GM12878 (cell line): ENCODE measurements around the gene EIF2B5. TPM values are rescaled to one million over a fixed set of nuclear protein-coding genes. Genes with fewer than 3 reads are reported as not detected.

Experiments used
- CHD1 ChIP-seq: IDR thresholded peaks from 2 replicates; pipeline ENCODE4 v1.6.1; 2012; ENCODE audit warnings: low read depth, low read length, improper control_type of control experiment
- ETV6 ChIP-seq, 2 experiments: fragments of 450-650 bp in 1 of 2; IDR thresholded peaks in 1 of 2; conservative IDR thresholded peaks in 1 of 2; 2 replicates each; pipeline ENCODE4 v1.6.1; 2014; ENCODE audit warnings: antibody characterized with exemption in 1 of 2, borderline replicate concordance in 1 of 2, low read depth in 1 of 2, mild to moderate bottlenecking in 1 of 2, moderate library complexity in 1 of 2
- EZH2 ChIP-seq: IDR thresholded peaks from 2 replicates; pipeline ENCODE4 v1.6.1; 2012; ENCODE audit warnings: low read depth, mild to moderate bottlenecking, control low read depth, inconsistent platforms, low read length, borderline replicate concordance; ENCODE audit not compliant: control insufficient read depth
- FOXK2 ChIP-seq: fragments of 450-650 bp; IDR thresholded peaks from 2 replicates; pipeline ENCODE4 v1.6.1; 2017; ENCODE audit warnings: mild to moderate bottlenecking, moderate library complexity
- FOXM1 ChIP-seq: IDR thresholded peaks from 2 replicates; pipeline ENCODE4 v1.6.1; 2012; ENCODE audit warnings: low read depth, mild to moderate bottlenecking, inconsistent platforms, low read length, moderate library complexity
- IRF4 ChIP-seq: IDR thresholded peaks from 2 replicates; pipeline ENCODE4 v1.6.1; 2011; ENCODE audit warnings: low read depth, low read length
- LARP7 ChIP-seq: fragments of 450-650 bp; IDR thresholded peaks from 2 replicates; pipeline ENCODE4 v1.6.1; 2017; ENCODE audit warnings: mild to moderate bottlenecking
- MEF2A ChIP-seq: IDR thresholded peaks from 2 replicates; pipeline ENCODE4 v1.6.1; 2011; ENCODE audit warnings: low read depth, mild to moderate bottlenecking, low read length, moderate library complexity; ENCODE audit not compliant: insufficient read depth
- NBN ChIP-seq: fragments of 450-650 bp; IDR thresholded peaks from 2 replicates; pipeline ENCODE4 v1.6.1; 2016
- NFIC ChIP-seq: IDR thresholded peaks from 2 replicates; pipeline ENCODE4 v1.6.1; 2012; ENCODE audit warnings: low read depth, mild to moderate bottlenecking, inconsistent platforms, low read length, moderate library complexity
- NFXL1 ChIP-seq: fragments of 450-650 bp; IDR thresholded peaks from 2 replicates; pipeline ENCODE4 v1.6.1; 2017; ENCODE audit warnings: antibody characterized with exemption, mild to moderate bottlenecking, borderline replicate concordance
- RAD21 ChIP-seq: IDR thresholded peaks from 2 replicates; pipeline ENCODE4 v1.6.1; 2011; ENCODE audit warnings: mild to moderate bottlenecking, low read depth, low read length, moderate library complexity; ENCODE audit not compliant: insufficient read depth
- SMAD1 ChIP-seq: fragments of 450-650 bp; IDR thresholded peaks from 2 replicates; pipeline ENCODE4 v1.6.1; 2018; ENCODE audit warnings: mild to moderate bottlenecking, low read depth; ENCODE audit not compliant: partially characterized antibody
- SMC3 ChIP-seq: IDR thresholded peaks from 2 replicates; pipeline ENCODE4 v1.6.1; 2011; ENCODE audit warnings: low read length, improper control_type of control experiment, borderline replicate concordance
- SP1 ChIP-seq: IDR thresholded peaks from one replicate; pipeline ENCODE4 v1.6.1; 2011; ENCODE audit warnings: low read depth, low read length
- USF2 ChIP-seq: IDR thresholded peaks from 2 replicates; pipeline ENCODE4 v1.6.1; 2011; ENCODE audit warnings: low read depth, low read length, improper control_type of control experiment, borderline replicate concordance
- ZNF207 ChIP-seq: fragments of 450-650 bp; IDR thresholded peaks from 2 replicates; pipeline ENCODE4 v1.6.1; 2014; ENCODE audit warnings: antibody characterized with exemption, mild to moderate bottlenecking, borderline replicate concordance
- ZNF24 ChIP-seq: fragments of 450-650 bp; IDR thresholded peaks from 2 replicates; pipeline ENCODE4 v1.6.1; 2017; ENCODE audit warnings: antibody characterized with exemption, mild to moderate bottlenecking
- ZNF622 ChIP-seq: fragments of 450-650 bp; IDR thresholded peaks from 2 replicates; pipeline ENCODE4 v1.6.1; 2017; ENCODE audit warnings: mild to moderate bottlenecking, inconsistent platforms
- polyA plus RNA-seq, 11 experiments: library from polyadenylated mRNA; depleted of rRNA in 4 of 11; unstranded in 6 of 11; stranded (reverse) in 5 of 11; fragments of >200 nt; fragmentation: Nextera tagmentation in 4 of 11; fragmentation: Illumina TruSeq in 1 of 11; extraction: Ambion mirVana in 4 of 11; extraction: Trizol in 1 of 11; gene quantifications; 1 replicate in 1 of 11; 2 replicates in 10 of 11; pipeline versions ENCODE4 v1.2.1 to v1.2.3, GENCODE V29; 2011 to 2016; ENCODE audit warnings: inconsistent platforms in 2 of 11, missing spikeins in 2 of 11, low read depth in 1 of 11
- total RNA-seq, 4 experiments: library from RNA; depleted of rRNA in 3 of 4; stranded (reverse); fragments of >200 nt in 3 of 4; fragmentation: Illumina TruSeq in 1 of 4; extraction: Trizol in 1 of 4; gene quantifications; 2 replicates each; pipeline versions ENCODE4 v1.2.1 to v1.2.3, GENCODE V29; 2013 to 2021
- TF ChIP-seq, protein P1 (sequence below): IDR thresholded peaks from 2 replicates; pipeline ENCODE4 v1.6.1; 2011; ENCODE audit warnings: low read depth, mild to moderate bottlenecking, low read length, moderate library complexity, borderline replicate concordance; ENCODE audit errors: extremely low read depth
- TF ChIP-seq, protein P2 (sequence below): fragments of 450-650 bp; IDR thresholded peaks from 2 replicates; pipeline ENCODE4 v1.6.1; 2016; ENCODE audit warnings: mild to moderate bottlenecking
- TF ChIP-seq, protein P3 (sequence below): fragments of 450-650 bp; IDR thresholded peaks from 2 replicates; pipeline ENCODE4 v1.6.1; 2017; ENCODE audit warnings: borderline replicate concordance
- TF ChIP-seq, protein P4 (sequence below): fragments of 450-650 bp; IDR thresholded peaks from 2 replicates; pipeline ENCODE4 v1.6.1; 2018; ENCODE audit warnings: mild to moderate bottlenecking, low read depth, moderate library complexity; ENCODE audit not compliant: partially characterized antibody

The EIF2B5 gene
- total and polyA plus RNA-seq, 10 of the 15 experiments (the other 5 are each of a cell fraction or from before 2014, with no cell fraction given): 13.7 to 82.7 (median 52.2) TPM

DNA sequence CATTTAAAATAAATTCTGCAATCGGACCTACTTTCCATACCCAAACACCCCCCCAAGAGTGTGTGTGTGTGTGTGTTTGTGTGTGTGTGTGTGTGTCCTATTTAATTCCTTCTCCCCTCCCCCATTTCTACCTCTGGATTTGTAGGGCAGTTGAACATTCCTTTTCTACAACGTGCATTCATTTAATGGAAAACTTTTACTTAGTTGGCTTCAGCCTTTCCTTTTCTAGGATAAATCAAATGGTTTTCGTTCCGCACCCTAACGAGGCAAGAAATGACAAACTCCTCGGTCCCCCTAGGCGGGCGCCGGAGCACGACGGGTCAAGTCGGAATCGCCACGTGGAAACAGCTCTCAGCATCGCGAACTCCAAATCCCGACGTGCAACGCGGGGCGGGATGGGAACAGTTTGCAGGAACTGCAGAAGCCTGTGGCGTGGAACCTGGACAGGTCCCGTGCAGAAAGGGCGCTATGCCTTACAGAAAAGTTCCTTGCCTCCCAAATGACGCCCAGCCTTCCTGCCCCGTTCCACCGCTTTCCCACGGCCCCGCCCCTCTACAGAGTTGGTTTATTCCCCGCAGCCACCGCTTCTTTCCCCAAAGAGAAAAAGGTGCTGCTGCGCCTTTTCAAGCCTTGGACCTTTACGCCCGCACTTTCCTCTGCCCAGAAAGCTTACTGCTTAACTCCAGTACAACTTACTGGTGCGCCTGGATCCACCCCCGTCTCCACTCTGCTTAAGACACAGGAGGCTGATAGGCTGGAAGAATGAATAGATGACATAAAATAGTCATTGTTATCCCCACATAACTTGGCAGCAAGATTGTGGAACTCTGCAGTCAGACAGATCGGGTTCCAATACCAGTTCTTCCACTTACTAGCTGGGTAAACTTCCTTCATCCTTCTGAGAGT is 1.1 kb upstream of the EIF2B5 start (continued):
- TF ChIP-seq FOXM1: no peak
- no peak for TF ChIP-seq RAD21
- no peak for TF ChIP-seq NFXL1
- TF ChIP-seq ZNF207: no peak
- no peak for TF ChIP-seq FOXK2
- TF ChIP-seq NBN: peak; percentile 32; the same call in 1 of the 2 replicates
- TF ChIP-seq, protein P1, sequence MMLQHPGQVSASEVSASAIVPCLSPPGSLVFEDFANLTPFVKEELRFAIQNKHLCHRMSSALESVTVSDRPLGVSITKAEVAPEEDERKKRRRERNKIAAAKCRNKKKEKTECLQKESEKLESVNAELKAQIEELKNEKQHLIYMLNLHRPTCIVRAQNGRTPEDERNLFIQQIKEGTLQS: no peak
- TF ChIP-seq SMAD1: no peak
- TF ChIP-seq USF2: no peak
- TF ChIP-seq ZNF622: no peak
- TF ChIP-seq EZH2: no peak
- 0 out of 2 replicates have a peak, but pooled peaks have one; percentile 6 for TF ChIP-seq NFIC
- TF ChIP-seq, protein P2, sequence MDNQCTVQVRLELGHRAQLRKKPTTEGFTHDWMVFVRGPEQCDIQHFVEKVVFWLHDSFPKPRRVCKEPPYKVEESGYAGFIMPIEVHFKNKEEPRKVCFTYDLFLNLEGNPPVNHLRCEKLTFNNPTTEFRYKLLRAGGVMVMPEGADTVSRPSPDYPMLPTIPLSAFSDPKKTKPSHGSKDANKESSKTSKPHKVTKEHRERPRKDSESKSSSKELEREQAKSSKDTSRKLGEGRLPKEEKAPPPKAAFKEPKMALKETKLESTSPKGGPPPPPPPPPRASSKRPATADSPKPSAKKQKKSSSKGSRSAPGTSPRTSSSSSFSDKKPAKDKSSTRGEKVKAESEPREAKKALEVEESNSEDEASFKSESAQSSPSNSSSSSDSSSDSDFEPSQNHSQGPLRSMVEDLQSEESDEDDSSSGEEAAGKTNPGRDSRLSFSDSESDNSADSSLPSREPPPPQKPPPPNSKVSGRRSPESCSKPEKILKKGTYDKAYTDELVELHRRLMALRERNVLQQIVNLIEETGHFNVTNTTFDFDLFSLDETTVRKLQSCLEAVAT: 0 out of 2 replicates have a peak, but pooled peaks have one; percentile 34
- no peak for TF ChIP-seq MEF2A
- TF ChIP-seq IRF4: no peak
- TF ChIP-seq SP1: peak; percentile 23
- TF ChIP-seq LARP7: no peak
- TF ChIP-seq, protein P3, sequence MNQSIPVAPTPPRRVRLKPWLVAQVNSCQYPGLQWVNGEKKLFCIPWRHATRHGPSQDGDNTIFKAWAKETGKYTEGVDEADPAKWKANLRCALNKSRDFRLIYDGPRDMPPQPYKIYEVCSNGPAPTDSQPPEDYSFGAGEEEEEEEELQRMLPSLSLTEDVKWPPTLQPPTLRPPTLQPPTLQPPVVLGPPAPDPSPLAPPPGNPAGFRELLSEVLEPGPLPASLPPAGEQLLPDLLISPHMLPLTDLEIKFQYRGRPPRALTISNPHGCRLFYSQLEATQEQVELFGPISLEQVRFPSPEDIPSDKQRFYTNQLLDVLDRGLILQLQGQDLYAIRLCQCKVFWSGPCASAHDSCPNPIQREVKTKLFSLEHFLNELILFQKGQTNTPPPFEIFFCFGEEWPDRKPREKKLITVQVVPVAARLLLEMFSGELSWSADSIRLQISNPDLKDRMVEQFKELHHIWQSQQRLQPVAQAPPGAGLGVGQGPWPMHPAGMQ: no peak
- TF ChIP-seq, protein P4, sequence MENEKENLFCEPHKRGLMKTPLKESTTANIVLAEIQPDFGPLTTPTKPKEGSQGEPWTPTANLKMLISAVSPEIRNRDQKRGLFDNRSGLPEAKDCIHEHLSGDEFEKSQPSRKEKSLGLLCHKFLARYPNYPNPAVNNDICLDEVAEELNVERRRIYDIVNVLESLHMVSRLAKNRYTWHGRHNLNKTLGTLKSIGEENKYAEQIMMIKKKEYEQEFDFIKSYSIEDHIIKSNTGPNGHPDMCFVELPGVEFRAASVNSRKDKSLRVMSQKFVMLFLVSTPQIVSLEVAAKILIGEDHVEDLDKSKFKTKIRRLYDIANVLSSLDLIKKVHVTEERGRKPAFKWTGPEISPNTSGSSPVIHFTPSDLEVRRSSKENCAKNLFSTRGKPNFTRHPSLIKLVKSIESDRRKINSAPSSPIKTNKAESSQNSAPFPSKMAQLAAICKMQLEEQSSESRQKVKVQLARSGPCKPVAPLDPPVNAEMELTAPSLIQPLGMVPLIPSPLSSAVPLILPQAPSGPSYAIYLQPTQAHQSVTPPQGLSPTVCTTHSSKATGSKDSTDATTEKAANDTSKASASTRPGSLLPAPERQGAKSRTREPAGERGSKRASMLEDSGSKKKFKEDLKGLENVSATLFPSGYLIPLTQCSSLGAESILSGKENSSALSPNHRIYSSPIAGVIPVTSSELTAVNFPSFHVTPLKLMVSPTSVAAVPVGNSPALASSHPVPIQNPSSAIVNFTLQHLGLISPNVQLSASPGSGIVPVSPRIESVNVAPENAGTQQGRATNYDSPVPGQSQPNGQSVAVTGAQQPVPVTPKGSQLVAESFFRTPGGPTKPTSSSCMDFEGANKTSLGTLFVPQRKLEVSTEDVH: no peak
- no peak for TF ChIP-seq SMC3
- TF ChIP-seq CHD1: no peak
- no peak for TF ChIP-seq ZNF24
- TF ChIP-seq ETV6 (conservative IDR thresholded peaks at IDR 0.05 in 1 of 2, IDR thresholded peaks at IDR 0.05 in 1 of 2; ENCODE audit: borderline replicate concordance in 1 of 2, low read depth in 1 of 2): no peak
